HG03139 (cell line): ENCODE measurements around the gene JMJD6.
"Not testable (repeated sequence)": the region's sequence is repeated elsewhere in the genome, so short reads cannot be mapped to it uniquely, and the experiment has no call there.

Experiments used
- ATAC-seq: cut with Tn5 transposase; IDR thresholded peaks from one replicate; pipeline ENCODE4 v1.9.1; 2021; ENCODE audit not compliant: unreplicated experiment

Gene JMJD6

GRCh38 chr17:76700617-76701470 is 25.6 kb downstream of the JMJD6 start:
- ATAC-seq, result no peak

DNA sequence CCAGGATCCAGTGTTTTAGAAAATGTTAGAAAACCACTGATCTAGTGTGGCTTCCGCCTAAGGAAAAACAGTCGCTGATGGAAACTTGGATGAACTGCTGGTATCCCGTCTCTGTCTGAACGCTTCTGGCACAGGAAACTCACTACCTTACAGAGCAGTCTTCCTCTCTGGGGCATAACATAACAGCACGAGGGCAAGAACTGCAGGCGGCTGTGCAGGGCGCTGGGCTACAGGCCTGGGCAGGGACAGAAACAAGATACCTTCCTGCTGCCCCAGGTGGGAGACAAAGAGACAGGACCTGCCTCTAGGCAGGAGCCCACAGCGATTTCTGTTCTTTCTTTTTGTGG is 26.2 kb downstream of the JMJD6 start:
- ATAC-seq, result no peak

- not testable (repeated sequence) for ATAC-seq
These were observed 27.9 kb downstream of the JMJD6 start for GRCh38 chr17:76698466-76698977.

GRCh38 chr17:76697702-76698465 is 28.5 kb downstream of the JMJD6 start:
- ATAC-seq, result no peak

- ATAC-seq, result no peak
These were observed 29.4 kb downstream of the JMJD6 start for GRCh38 chr17:76696763-76697701.

DNA sequence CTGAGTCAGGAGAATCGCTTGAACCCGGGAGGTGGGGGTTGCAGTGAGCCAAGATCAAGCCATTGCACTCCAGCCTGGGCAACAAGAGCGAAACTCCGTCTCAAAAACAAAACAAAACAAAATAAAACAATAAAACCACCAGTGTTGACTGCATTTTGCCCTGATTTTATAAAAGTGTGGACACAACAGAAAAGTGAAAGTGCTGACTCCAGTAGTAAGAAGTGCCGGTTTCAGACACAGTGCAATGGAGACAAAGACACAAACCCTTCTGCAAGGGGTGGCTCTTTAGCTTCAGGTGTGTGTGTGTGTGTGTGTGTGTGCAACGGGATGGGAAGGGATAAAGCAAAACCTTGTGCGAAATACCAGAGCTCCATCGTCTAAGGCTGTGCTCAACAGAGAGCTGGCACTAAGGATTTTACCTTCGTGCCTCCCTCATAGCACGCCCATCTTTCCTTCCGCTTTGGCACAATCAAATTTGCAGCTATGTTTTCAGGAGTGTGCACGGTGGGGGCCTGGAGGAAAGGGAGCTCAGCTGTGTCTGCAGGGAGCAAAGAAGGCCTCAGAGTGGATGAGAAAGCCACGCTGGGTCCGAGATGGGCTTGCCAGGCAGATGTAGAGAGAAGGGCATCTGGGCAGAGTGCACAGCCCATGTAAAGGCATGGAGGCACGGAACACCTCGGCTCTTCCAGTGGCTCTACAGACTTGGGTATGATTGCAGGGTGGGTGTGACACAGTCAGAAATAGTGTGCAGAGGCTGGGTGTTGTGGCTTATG is 31.2 kb downstream of the JMJD6 start:
- ATAC-seq, result no peak

GRCh38 chr17:76691379-76692191 is 34.8 kb downstream of the JMJD6 start:
- no peak for ATAC-seq

GRCh38 chr17:76690596-76691280 is 35.7 kb downstream of the JMJD6 start:
- ATAC-seq, result no peak

DNA sequence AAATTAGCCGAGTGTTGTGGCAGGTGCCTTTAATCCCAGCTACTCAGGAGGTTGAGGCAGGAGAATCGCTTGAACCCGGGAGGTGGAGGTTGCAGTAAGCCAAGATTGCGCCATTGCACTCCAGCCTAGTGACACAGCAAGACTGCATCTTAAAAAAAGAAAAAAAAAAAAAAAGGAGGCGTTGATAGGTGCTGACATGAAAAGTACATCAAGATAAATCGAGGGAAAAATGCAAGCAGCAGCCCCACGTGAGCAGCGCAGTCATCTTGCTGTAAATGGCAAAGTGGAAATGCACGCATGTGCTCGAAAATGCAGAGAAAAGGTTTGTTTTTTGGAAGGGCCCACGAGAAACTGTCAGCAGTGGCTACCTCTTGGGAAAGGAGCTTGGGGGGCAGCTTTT is 36.5 kb downstream of the JMJD6 start:
- no peak for ATAC-seq

DNA sequence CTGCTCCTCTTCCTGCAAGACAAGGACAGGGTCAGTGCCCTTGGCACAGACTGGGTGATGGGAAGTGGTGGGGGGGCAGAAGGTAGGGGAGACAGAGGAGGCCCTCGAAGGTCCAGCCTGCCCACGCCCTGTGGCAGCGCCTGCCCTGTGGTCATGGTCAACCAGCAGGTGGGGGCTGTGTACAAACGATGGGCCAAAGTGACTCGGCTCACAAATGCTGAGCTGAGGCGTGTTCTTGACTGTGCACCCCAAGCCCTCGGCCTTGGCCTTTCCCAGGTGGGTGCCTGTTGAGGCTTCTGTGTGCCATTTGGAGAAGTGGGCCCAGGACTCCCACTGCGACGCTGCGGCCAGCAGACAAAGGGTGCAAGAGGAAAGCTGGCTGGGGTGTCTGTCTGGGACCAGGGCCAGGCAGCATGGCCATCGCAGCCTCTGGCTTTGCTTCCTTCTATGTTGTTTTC is 38.2 kb downstream of the JMJD6 start:
- no peak for ATAC-seq

DNA sequence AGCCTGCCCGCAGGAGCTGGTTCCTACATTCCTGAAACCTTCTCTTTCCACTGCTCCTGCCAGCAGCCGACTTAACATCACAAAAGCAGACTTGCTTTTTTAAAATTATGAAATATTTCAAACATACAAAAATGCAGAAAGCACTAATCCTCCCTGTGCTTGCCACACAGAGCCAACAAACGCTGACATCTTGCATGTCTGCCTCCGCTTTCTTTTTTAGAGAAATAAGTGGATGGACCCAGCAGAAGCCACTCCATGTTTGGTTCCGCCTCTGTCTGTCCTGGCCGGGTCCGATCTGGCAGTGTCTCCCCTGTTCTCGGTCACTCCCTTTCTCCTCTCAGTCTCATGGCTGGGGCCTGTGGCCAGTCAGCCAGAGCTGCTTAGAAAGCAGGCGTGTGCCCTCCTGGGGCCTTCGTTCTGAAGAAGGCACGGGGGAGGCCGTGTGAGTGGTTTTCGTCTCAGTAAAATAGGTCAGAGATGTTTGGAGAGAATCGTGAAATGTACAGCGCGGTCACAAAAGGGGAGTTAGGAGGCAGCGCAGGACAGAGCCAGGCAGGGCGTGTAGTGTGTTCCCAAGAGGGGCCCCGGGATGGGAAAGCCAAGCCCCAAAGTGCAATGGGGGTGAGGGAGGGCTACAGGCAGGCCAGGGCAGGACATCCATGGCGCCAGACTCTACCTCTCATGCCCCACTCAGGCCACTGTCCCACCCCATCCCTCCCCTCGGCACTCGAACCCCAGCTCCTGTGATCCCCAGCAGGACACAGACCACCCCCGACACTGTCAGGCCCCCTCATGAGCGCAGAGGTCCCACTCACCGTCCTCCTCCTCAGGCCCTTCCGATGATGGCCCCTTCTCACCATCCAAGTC is 38.9 kb downstream of the JMJD6 start:
- no peak for ATAC-seq

- no peak for ATAC-seq
These were observed 39.7 kb downstream of the JMJD6 start for GRCh38 chr17:76686538-76687297.

GRCh38 chr17:76685846-76686245 is 40.6 kb downstream of the JMJD6 start:
- ATAC-seq, result no peak

GRCh38 chr17:76685366-76685765 is 41.0 kb downstream of the JMJD6 start:
- no peak for ATAC-seq

GRCh38 chr17:76684756-76685155 is 41.6 kb downstream of the JMJD6 start:
- no peak for ATAC-seq

GRCh38 chr17:76683921-76684745 is 42.3 kb downstream of the JMJD6 start:
- no peak for ATAC-seq
